ENCODE measurements around the gene ECHDC3.

DNA sequence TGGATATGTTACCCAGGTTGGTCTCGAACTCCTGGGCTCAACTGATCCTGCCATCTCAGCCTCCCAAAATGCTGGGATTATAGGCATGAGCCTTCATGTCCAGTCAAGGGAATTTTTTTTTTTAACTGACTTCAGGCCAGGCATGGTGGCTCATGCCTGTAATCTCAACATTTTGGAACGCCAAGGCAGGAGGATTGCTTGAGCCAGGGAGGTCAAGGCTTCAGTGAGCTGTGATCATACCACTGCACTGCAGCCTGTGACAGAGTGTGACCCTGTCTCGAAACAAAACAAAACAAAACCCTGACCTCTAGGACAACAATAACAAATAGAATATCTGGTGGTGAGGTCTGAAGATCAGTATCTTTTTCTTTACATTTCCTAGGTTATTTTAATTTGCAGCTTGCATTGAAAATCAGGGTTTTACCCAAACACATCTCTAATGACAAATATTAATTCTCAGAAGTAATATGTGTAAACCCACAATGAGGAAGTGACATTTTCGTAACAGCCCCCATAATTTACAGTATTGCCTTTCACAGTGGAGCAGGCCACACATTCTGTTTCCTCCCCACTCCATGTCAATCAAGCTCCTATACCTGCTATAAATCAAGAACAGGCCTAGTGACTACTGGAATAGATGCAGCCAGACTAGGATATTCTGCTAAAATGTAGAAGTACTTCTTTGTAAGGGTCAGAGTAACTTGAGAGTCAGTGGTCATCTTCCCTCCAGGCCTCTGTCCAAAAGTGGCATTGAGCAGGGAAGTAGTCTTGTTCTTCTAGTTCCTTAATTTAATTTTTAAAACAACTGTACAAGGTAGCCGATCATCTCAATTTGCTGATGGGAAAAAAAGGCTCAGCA is 43.3 kb upstream of the ECHDC3 start:
- TF ChIP-seq POLR2AphosphoS5 (IDR thresholded peaks at IDR 0.05; ENCODE audit: low read depth, low read length) (no peak), POLR2A (IDR thresholded peaks at IDR 0.05; ENCODE audit: control extremely low read depth in 1 of 2, low read depth in 2 of 2, low read length in 2 of 2) (no peak)
- TF ChIP-seq, protein P1, sequence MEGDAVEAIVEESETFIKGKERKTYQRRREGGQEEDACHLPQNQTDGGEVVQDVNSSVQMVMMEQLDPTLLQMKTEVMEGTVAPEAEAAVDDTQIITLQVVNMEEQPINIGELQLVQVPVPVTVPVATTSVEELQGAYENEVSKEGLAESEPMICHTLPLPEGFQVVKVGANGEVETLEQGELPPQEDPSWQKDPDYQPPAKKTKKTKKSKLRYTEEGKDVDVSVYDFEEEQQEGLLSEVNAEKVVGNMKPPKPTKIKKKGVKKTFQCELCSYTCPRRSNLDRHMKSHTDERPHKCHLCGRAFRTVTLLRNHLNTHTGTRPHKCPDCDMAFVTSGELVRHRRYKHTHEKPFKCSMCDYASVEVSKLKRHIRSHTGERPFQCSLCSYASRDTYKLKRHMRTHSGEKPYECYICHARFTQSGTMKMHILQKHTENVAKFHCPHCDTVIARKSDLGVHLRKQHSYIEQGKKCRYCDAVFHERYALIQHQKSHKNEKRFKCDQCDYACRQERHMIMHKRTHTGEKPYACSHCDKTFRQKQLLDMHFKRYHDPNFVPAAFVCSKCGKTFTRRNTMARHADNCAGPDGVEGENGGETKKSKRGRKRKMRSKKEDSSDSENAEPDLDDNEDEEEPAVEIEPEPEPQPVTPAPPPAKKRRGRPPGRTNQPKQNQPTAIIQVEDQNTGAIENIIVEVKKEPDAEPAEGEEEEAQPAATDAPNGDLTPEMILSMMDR (IDR thresholded peaks at IDR 0.05; ENCODE audit: control extremely low read depth in 1 of 3, insufficient read depth in 1 of 3, low read depth in 1 of 3, low read length in 3 of 3), result no peak

All from H1 (cell line).